A673 (cell line): Measurements from ENCODE around the gene MTHFD1L. TPM values are rescaled to one million over a fixed set of nuclear protein-coding genes. Genes with fewer than 3 reads are reported as not detected.

Experiments
- BruUV-seq: library from RNA; stranded (reverse); fragments of 400-500 nt; replicated peaks from 2 replicates; lab custom pipeline; 2021; lab: Mats Ljungman, UMichigan
- CTCF ChIA-PET: fragments of 300-600 bp; sonication (Branson Sonifier 250); formaldehyde crosslinking; loops from one replicate; lab custom pipeline; 2022; ENCODE audit warnings: antibody characterized with exemption; lab: Charles Lee
- POLR2A ChIA-PET: fragments of 300-600 bp; sonication (Branson Sonifier 250); formaldehyde crosslinking; loops from one replicate; lab custom pipeline; 2022; ENCODE audit warnings: antibody characterized with exemption; ENCODE audit not compliant: low non-redundant PET; lab: Charles Lee
- DNase-seq: peaks from one replicate; pipeline ENCODE4 v3.0.0-alpha.2; 2015; ENCODE audit warnings: low spot score
- H3K27ac ChIP-seq: fragments of 200-600 bp; sonication (generic); 2 replicates; pipeline ENCODE4 v1.5.1; 2016; ENCODE audit warnings: mixed run types, low read depth, mild to moderate bottlenecking, mixed read lengths, antibody characterized with exemption, low read length; ENCODE audit not compliant: poor library complexity, severe bottlenecking
- H3K27me3 ChIP-seq: fragments of 200-600 bp; sonication (generic); replicated peaks from 2 replicates; pipeline ENCODE4 v1.6.1; 2017; ENCODE audit warnings: mixed run types, low read depth, mild to moderate bottlenecking, mixed read lengths, antibody characterized with exemption, low read length; ENCODE audit not compliant: insufficient read depth, poor library complexity
- H3K36me3 ChIP-seq: fragments of 200-600 bp; sonication (generic); 2 replicates; pipeline ENCODE4 v1.6.1; 2016; ENCODE audit warnings: mixed run types, mild to moderate bottlenecking, mixed read lengths, antibody characterized with exemption, low read length; ENCODE audit not compliant: insufficient read depth, poor library complexity, severe bottlenecking
- H3K4me1 ChIP-seq: fragments of 200-600 bp; sonication (generic); 2 replicates; pipeline ENCODE4 v1.6.1; 2017; ENCODE audit warnings: mixed run types, mild to moderate bottlenecking, mixed read lengths, antibody characterized with exemption, low read length; ENCODE audit not compliant: insufficient read depth, poor library complexity, severe bottlenecking
- H3K4me3 ChIP-seq: fragments of 200-600 bp; sonication (generic); 2 replicates; pipeline ENCODE4 v1.5.1; 2016; ENCODE audit warnings: low read depth, mixed run types, mild to moderate bottlenecking, mixed read lengths, low read length; ENCODE audit not compliant: poor library complexity, severe bottlenecking
- H3K9me3 ChIP-seq: fragments of 200-600 bp; sonication (generic); 2 replicates; pipeline ENCODE4 v1.6.1; 2016; ENCODE audit warnings: mixed run types, low read depth, mild to moderate bottlenecking, mixed read lengths, antibody characterized with exemption, low read length; ENCODE audit not compliant: poor library complexity, severe bottlenecking
- EZH2 ChIP-seq: fragments of 200-600 bp; sonication (generic); IDR thresholded peaks from 2 replicates; pipeline ENCODE4 v1.6.1; 2017; ENCODE audit warnings: borderline replicate concordance, low read depth, mild to moderate bottlenecking, mixed read lengths, antibody characterized with exemption, low read length; ENCODE audit not compliant: poor library complexity, severe bottlenecking
- intact Hi-C: fragments of 100-400 bp; cut with micrococcal nuclease; formaldehyde crosslinking; loops from one replicate; pipeline ENCODE4 v1.10.0; 2022; ENCODE audit not compliant: unreplicated experiment
- total RNA-seq: library from RNA; stranded (reverse); gene quantifications from 2 replicates; pipeline ENCODE4 v1.2.3, GENCODE V29; 2021
- TF ChIP-seq, protein P1 (sequence below): fragments of 300-800, 200-600 bp; sonication (generic); conservative IDR thresholded peaks from 2 replicates; pipeline ENCODE4 v1.5.1; 2017; ENCODE audit warnings: low read depth, mild to moderate bottlenecking, antibody characterized with exemption, low read length, moderate library complexity, mixed read lengths

Gene MTHFD1L
- total RNA-seq, 1 experiment from 2014 or later: 78.7 TPM

- TF ChIP-seq EZH2: no peak
- TF ChIP-seq, protein P1, sequence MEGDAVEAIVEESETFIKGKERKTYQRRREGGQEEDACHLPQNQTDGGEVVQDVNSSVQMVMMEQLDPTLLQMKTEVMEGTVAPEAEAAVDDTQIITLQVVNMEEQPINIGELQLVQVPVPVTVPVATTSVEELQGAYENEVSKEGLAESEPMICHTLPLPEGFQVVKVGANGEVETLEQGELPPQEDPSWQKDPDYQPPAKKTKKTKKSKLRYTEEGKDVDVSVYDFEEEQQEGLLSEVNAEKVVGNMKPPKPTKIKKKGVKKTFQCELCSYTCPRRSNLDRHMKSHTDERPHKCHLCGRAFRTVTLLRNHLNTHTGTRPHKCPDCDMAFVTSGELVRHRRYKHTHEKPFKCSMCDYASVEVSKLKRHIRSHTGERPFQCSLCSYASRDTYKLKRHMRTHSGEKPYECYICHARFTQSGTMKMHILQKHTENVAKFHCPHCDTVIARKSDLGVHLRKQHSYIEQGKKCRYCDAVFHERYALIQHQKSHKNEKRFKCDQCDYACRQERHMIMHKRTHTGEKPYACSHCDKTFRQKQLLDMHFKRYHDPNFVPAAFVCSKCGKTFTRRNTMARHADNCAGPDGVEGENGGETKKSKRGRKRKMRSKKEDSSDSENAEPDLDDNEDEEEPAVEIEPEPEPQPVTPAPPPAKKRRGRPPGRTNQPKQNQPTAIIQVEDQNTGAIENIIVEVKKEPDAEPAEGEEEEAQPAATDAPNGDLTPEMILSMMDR: no peak
- ChIA-PET POLR2A (no interaction called here), CTCF (no interaction called here)
- Histone ChIP-seq H3K27me3 (no peaks in the 10 kb centered on the region), H3K4me3 (no peak overlapping the region), H3K4me1 (peaks cover 70% of the 10 kb centered on the region), H3K27ac (peak overlapping the region; percentile 57), H3K9me3 (no peaks in the 10 kb centered on the region), H3K36me3 (no peaks in the 10 kb centered on the region)
- intact Hi-C loops: no loop called here
- BruUV-seq: no TSS peak
- DNase-seq: no peak
These were observed 136.0 kb downstream of the MTHFD1L start for GRCh38 chr6:151001387-151002056.

DNA sequence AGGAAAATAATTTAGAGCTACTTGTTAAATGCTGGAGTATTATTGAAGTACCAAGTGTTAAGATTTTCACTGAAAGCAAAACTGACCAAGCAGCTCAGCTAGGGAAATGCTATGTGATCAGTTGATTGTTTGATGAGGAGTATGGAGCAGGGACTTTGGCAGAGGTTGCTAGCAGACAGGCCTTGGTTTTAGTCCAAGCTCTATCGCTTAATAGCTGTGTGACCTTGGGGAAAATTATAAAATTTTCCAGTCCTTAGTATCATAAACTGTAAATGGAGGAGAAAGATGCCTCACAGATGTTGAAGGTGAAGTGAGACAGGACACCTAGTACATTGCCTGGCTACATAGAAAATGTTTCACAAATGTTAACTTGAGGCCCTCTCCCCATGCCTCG lies 136.6 kb downstream of the MTHFD1L start:
- POLR2A ChIA-PET: no interaction called here
- H3K9me3 ChIP-seq: no peaks in the 10 kb centered on the region

DNA sequence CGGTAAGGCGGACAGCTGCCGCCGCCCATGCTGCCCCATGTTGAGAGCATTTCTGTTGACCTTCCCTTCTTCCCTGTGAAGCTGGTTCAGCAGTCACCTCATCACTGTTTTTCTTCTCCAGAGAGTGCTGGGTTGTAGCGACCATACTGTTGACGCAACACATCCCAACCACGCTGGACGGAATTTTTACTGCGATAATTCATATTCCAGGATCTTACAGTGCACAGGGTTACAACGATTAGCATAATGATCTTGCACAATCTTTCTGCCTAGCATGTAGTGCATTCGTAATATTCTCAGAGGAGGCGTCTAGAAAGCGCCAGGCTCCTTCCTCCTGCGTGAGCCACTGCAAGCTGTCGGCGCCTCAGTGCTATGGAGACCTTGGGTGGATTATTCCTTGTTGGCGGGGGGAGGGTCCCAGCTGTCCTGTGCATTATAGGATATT lies 137.0 kb downstream of the MTHFD1L start:
- Histone ChIP-seq H3K9me3 (no peaks in the 10 kb centered on the region), H3K36me3 (no peaks in the 10 kb centered on the region), H3K4me3 (no peak overlapping the region), H3K27ac (peak overlapping the region; percentile 57), H3K4me1 (peaks cover 70% of the 10 kb centered on the region), H3K27me3 (no peaks in the 10 kb centered on the region)
- CTCF ChIA-PET: no interaction called here
- DNase-seq: peak; percentile 64
- TF ChIP-seq, protein P1: no peak
- TF ChIP-seq EZH2: no peak
- intact Hi-C loops: no loop called here
- no TSS peak for BruUV-seq
- POLR2A ChIA-PET: no interaction called here

More for the DNA sequence above, 136.6 kb downstream of the MTHFD1L start:
- no peak for DNase-seq
- intact Hi-C loops: no loop called here
- H3K27ac ChIP-seq: peak overlapping the region; percentile 57
- no peaks in the 10 kb centered on the region for H3K27me3 ChIP-seq
- no TSS peak for BruUV-seq
- CTCF ChIA-PET: no interaction called here
- TF ChIP-seq EZH2: no peak
- TF ChIP-seq, protein P1: no peak
- no peak overlapping the region for H3K4me3 ChIP-seq
- no peaks in the 10 kb centered on the region for H3K36me3 ChIP-seq
- peaks cover 70% of the 10 kb centered on the region for H3K4me1 ChIP-seq
